Lung microvascular endothelial cell (primary cell): Measurements from ENCODE around the gene ZNF609. TPM values are rescaled to one million over a fixed set of nuclear protein-coding genes. Genes with fewer than 3 reads are reported as not detected.

Experiments used
- DNase-seq, 2 donors: peaks; one replicate each; pipeline versions ENCODE4 v3.0.0 to v3.0.0-alpha.2; 2010; ENCODE audit warnings: low read depth in 2 of 2
- total RNA-seq: library from RNA; depleted of rRNA; stranded (reverse); fragments of >200 nt; gene quantifications from 2 replicates; pipeline ENCODE4 v1.2.1, GENCODE V29; 2014

The ZNF609 gene
- total RNA-seq, 1 donor from 2014 or later = 19.8 TPM

DNA sequence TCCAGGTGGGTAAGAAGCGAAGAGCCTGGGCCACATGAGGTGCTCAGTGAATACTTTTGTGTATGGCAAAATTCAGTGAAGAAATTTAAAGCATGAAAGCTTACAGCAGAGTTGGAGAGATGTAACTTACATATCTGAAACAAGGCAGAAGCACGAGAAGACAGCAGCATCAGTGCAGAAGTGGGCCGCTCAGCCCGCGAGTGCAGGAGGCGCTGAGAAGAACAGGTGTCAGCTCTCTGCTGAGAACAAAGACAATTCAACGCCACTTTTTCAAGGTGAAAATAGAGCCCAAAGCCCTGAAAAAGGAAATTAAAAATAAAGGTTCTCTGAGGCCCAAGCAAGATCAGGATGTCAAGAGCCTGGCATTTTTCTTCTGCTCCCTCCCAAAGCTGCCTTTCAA is 256.8 kb downstream of the ZNF609 start:
- DNase-seq = no peak

DNA sequence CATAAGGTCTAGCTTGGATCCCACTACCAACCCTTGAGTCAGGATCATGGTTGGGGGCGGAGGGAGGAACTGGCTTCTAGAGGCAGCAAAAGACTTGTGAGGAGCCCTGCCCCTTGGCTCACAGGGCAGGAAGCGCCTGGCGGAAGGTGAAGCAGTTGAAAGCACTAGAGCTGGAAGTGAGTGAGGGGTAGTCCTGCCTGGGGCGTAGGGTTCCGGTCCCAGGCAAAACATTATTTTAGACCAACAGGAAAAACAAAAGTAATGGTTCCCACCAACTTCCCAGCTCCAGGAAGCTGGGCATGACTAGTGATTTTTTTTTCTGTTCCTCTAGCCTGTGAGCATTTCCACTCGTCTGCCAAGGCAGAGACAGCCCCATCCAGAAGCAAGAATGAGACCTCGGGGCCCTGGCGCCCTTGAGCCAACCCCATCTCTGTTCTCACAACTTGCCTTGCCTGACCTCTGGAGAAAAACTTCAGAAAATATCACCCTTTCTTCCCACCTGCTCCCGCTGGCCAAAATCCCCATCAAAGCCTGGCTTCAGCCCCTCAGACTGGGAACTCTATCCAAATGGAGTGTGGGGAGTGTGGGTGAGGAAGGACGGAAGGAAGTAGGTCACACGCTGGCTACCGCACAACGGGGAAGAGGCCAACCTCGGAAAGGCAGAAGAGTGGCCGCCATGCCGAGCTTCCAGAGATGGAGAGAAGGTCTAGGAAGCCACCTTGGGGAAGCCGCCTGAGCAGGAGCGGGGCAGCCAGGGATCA is 257.5 kb downstream of the ZNF609 start:
- DNase-seq = peak; percentile 54 to 74

DNA sequence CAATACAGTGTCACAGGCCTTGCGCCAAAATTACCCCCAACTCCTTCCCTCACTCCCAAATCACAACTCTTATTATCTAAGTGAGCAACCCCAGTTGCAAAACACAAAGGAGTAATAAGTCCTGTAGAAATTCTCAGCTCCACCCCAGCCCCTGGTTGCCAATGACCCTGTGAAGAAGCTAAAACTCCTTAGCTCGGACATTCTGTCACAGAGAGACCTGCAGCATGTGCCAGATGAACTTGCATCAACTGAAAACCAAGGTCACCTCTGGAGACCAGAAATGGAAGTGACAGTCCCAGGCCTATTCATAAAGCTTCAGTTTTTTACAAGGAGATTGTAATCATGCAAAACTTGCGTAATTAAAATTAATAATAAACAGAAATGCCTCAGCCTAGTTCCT is 259.8 kb downstream of the ZNF609 start:
- no peak for DNase-seq

DNA sequence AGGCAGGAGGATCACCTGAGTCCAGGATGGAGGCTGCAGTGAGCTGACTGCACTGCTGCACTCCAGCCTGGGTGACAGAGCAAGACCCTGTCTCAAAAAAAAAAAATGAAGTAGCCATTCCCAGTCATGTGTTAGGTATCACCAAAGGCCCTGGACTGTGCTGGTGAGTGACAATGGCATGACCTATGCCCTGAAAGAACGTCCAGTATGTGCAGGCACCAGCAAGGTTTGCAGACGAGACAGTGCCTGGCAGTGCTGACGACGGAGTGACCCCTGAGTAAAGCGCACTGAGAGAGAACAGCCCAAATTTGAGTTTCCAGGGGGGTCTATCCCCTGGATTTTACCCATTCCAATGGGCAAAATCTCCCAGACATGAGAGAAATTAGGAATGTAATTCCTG is 269.8 kb downstream of the ZNF609 start:
- DNase-seq = no peak

DNA sequence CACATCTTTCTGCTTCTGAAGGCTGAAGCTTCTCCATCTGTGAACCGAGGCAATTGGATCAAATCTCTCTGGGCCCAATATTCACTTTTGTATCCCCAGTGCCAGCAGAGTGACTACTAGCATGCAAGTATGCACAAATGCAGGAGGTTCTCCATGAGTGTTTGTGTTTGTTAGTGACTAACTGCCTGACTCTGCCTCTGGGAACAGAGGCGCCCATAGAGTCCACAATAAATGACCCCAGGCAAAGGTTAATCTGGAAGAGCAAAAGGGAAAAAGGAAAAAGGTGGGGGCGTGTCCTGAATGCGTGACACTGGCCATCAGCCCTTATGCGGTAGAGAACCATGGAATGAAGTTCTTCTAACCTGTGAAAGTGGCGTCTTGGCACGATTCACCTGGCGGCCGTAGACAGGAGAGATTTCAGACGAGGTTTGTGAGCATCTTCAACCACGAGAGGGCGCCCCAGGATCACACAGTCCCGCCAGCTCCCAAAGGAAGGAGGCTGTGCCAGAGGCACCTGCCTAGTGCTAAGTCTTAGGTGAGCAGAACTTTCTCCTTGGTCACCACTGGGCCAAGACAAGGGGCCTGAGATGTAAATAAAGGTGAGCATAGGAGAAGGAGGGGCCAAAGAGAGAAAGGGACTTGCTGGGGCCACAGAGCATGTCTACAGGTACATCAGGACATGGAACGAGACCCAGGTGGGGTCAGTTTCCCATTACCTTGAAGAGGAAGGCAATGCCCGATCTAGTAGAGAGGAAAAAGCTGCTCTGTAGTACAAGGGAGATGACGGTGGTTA is 270.8 kb downstream of the ZNF609 start:
- peak; percentile 74 to 81 for DNase-seq

DNA sequence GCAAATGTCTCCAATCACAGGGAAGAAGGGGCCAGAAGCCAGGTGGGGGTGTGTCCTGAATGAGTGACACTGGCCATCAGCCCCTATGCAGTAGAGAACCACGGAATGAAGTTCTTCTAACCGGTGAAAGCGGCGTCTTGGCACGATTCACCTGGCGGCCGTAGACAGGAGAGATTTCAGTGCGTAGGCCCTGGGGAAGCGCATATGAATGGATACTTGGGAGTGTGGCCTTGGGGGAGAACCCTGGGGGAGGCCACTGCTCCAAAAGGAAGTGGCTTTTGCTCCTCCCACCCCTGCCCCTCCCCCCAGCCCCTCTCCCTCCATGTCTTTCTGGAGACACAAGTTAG is 271.4 kb downstream of the ZNF609 start:
- no peak for DNase-seq

DNA sequence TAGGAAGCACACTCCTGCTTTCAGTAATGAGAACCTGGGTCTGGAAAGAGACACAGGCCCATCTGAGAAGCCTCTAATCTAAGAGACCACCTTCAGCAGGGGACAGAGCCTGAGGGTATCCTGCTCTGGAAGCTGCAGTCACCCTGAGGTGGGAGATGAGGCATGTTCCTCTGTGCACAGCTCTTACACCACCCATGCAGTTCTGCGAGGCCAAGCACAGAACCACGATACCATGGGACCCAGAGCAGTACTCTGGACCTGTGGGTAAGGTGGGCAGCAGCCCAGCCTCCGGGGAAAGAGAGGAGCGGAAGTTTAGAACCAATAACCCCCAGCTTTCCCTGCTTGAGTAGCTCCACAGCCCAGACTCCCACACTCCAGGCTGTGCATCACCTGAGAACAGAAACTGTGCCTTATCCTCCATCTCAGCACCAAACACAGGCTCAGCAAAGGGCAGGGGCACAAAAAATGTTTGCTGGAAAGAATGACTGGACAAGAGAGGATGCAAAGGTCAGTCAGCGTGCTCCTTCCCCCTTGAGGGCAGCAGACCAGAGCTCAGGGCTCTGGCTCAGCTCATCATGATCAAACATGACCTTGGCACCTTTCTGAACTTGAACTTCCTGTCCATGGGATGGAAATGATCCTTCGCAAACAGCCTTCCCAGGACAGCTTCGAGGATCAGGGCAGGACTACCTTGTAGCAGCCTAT is 271.9 kb downstream of the ZNF609 start:
- no peak for DNase-seq

Other genes with a start within 250 kb of the ZNF609 start
- 15.0 and 16.1 TPM in 2 replicates for gene CSNK1G1, start 104.4 kb upstream of the ZNF609 start, total RNA-seq
- 4.8 and 21.1 TPM in 2 replicates for gene PCLAF, start 79.1 kb upstream of the ZNF609 start, total RNA-seq
- gene TRIP4, start 72.7 kb upstream of the ZNF609 start, total RNA-seq = 7.0 and 10.1 TPM in 2 replicates